ENCODE data around the gene CTNNA2. TPM values are rescaled to one million over a fixed set of nuclear protein-coding genes. Genes with fewer than 3 reads are reported as not detected.

CTNNA2 gene
- total RNA-seq, 1 experiment from 2014 or later: 5.5 TPM

- Histone ChIP-seq H2BK12ac (ENCODE audit: insufficient read length, low read depth, low read length) (no peak overlapping the region), H3K9ac (ENCODE audit: extremely low read depth, insufficient read length, low read length) (no peak overlapping the region), H3K56ac (ENCODE audit: insufficient read length, low read depth, low read length) (no peak overlapping the region), H3K4me2 (ENCODE audit: insufficient read depth, insufficient read length, low read length) (no peak overlapping the region), H3T11ph (ENCODE audit: low read length) (no peak overlapping the region), H4K91ac (ENCODE audit: insufficient read length, low read depth, low read length) (no peak overlapping the region), H3K18ac (ENCODE audit: insufficient read length, low read depth, low read length) (no peak overlapping the region), H3K23ac (ENCODE audit: insufficient read length, low read depth, low read length) (no peak overlapping the region), H3K4me1 (ENCODE audit: insufficient read depth, low read length) (no peaks in the 10 kb centered on the region; the same call in 1 of the 2 replicates), H3K14ac (ENCODE audit: insufficient read depth, low read length) (no peak overlapping the region), H3K27me3 (ENCODE audit: insufficient read depth, low read length) (no peaks in the 10 kb centered on the region), H3K27ac (ENCODE audit: insufficient read length, low read depth, low read length) (no peak overlapping the region), H4K20me1 (ENCODE audit: control insufficient read depth, insufficient read depth, insufficient read length) (no peaks in the 10 kb centered on the region), H2BK5ac (ENCODE audit: insufficient read length, low read length) (no peak overlapping the region), H2AFZ (ENCODE audit: low read length) (no peak overlapping the region), H3K4ac (ENCODE audit: low read depth, low read length) (no peak overlapping the region), H2BK120ac (ENCODE audit: low read depth, low read length, poor library complexity, severe bottlenecking) (no peak overlapping the region), H2BK20ac (ENCODE audit: low read depth, low read length, poor library complexity, severe bottlenecking) (no peak overlapping the region), H3K79me2 (ENCODE audit: insufficient read depth, low read length) (no peaks in the 10 kb centered on the region), H2AK5ac (ENCODE audit: insufficient read length, low read length) (no peak overlapping the region), H4K8ac (replicated peaks; ENCODE audit: insufficient read length, low read depth, low read length) (no peak overlapping the region), H2BK15ac (ENCODE audit: low read depth, low read length) (no peak overlapping the region), H4K5ac (ENCODE audit: insufficient read length, low read depth, low read length) (no peak overlapping the region), H3K23me2 (ENCODE audit: insufficient read length, low read depth, low read length, poor library complexity, severe bottlenecking) (no peaks in the 10 kb centered on the region), H3K79me1 (ENCODE audit: insufficient read depth, low read depth, low read length, poor library complexity, severe bottlenecking) (no peaks in the 10 kb centered on the region), H3K9me3 (ENCODE audit: control insufficient read depth, low read depth, low read length) (no peaks in the 10 kb centered on the region)
- Mint-ChIP-seq H3K36me3 (ENCODE audit: insufficient read depth in 1 of 3, low read depth in 3 of 3) (no peaks in the 10 kb centered on the region), H3K4me3 (no peak overlapping the region), H3K27me3 (ENCODE audit: low read depth) (no peaks in the 10 kb centered on the region), H3K9me3 (no peaks in the 10 kb centered on the region), H3K27ac (no peak overlapping the region), H3K4me1 (peaks cover 13 to 17% of the 10 kb centered on the region in 2 experiments)
- TF ChIP-seq CTCF (conservative IDR thresholded peaks at IDR 0.05): no peak
- WGBS (ENCODE audit: extremely low coverage, insufficient read length, low lambda C conversion rate): no CpG with 5 or more reads among the region's 2 CpGs
- no peak for DNase-seq
These were observed 427.5 kb downstream of the CTNNA2 start for GRCh38 chr2:79940364-79940763.

Measured in H9 (cell line).